Gastrocnemius medialis (tissue), 4 donors: ENCODE data around the gene NAA10.

ENCODE experiments used
- POLR2A ChIP-seq, 2 donors: fragments of 450-650 bp; IDR thresholded peaks; one replicate each; pipeline ENCODE4 v1.6.1; 2017; ENCODE audit warnings: antibody characterized with exemption in 2 of 2, mild to moderate bottlenecking in 2 of 2, moderate library complexity in 2 of 2
- TF ChIP-seq, protein P1 (sequence below), 5 experiments: fragments of 450-650 bp in 3 of 5; fragments of 200-600 bp in 2 of 5; sonication (generic) in 2 of 5; IDR thresholded peaks in 4 of 5; conservative IDR thresholded peaks in 1 of 5; 1 replicate in 4 of 5; 2 replicates in 1 of 5; pipeline ENCODE4 v1.5.1; 2016 to 2019; ENCODE audit warnings: antibody characterized with exemption in 5 of 5, mild to moderate bottlenecking in 3 of 5, moderate library complexity in 3 of 5

DNA sequence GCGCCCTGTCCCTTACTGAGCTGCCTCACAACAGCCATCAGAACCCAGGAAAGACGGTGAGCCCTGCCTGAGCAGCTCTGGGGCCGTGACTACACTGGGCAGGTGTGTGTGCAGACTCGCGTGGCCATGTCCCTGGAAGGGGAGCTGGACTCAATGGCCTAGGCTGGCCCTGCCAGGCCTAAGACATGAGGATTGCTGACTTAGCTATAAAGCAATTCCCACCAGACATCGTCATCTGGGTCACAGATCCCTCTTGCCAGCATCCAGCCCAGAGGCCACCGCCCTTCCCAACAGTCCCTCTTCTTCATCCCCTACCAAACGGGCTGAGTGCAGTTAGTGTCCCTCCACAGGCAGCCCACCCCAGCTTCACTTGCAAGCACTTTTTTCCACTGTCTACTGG, 3.7 kb downstream of the NAA10 start:
- TF ChIP-seq, protein P1, sequence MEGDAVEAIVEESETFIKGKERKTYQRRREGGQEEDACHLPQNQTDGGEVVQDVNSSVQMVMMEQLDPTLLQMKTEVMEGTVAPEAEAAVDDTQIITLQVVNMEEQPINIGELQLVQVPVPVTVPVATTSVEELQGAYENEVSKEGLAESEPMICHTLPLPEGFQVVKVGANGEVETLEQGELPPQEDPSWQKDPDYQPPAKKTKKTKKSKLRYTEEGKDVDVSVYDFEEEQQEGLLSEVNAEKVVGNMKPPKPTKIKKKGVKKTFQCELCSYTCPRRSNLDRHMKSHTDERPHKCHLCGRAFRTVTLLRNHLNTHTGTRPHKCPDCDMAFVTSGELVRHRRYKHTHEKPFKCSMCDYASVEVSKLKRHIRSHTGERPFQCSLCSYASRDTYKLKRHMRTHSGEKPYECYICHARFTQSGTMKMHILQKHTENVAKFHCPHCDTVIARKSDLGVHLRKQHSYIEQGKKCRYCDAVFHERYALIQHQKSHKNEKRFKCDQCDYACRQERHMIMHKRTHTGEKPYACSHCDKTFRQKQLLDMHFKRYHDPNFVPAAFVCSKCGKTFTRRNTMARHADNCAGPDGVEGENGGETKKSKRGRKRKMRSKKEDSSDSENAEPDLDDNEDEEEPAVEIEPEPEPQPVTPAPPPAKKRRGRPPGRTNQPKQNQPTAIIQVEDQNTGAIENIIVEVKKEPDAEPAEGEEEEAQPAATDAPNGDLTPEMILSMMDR (IDR thresholded peaks at IDR 0.05 in 4 of 5, conservative IDR thresholded peaks at IDR 0.05 in 1 of 5), result no peak
- no peak for TF ChIP-seq POLR2A (IDR thresholded peaks at IDR 0.05)
